Lung (tissue), 12 donors: ENCODE measurements around the gene C2orf42. TPM values are rescaled to one million over a fixed set of nuclear protein-coding genes. Genes with fewer than 3 reads are reported as not detected.
"Not testable (repeated sequence)": the region's sequence is repeated elsewhere in the genome, so short reads cannot be mapped to it uniquely, and the experiment has no call there.

ENCODE experiments used
- ATAC-seq: fragments of 200-7000 bp; cut with Tn5 transposase; one replicate; pipeline ENCODE4 v1.9.1; 2020; ENCODE audit warnings: moderate number of reproducible peaks; ENCODE audit not compliant: insufficient read depth, low FRiP score
- DNase-seq, 3 donors: peaks; one replicate each; pipeline ENCODE4 v3.0.0-alpha.2; 2013 to 2017
- H3K27ac ChIP-seq, 2 donors: one replicate each; pipeline ENCODE4 v1.5.1; 2013; ENCODE audit warnings: mild to moderate bottlenecking in 2 of 2, moderate library complexity in 2 of 2, control low read depth in 1 of 2, inconsistent platforms in 1 of 2, low read depth in 1 of 2, low read length in 1 of 2
- H3K27me3 ChIP-seq, 3 donors: one replicate each; pipeline ENCODE4 v1.5.1; 2013; ENCODE audit warnings: low read length in 2 of 3; ENCODE audit not compliant: control insufficient read depth in 3 of 3, insufficient read depth in 3 of 3
- H3K36me3 ChIP-seq, 4 donors: one replicate each; pipeline ENCODE4 v1.5.1; 2013; ENCODE audit warnings: low read length in 4 of 4, mild to moderate bottlenecking in 1 of 4, moderate library complexity in 1 of 4; ENCODE audit not compliant: control insufficient read depth in 4 of 4, insufficient read depth in 4 of 4
- H3K4me1 ChIP-seq, 5 donors: one replicate each; pipeline ENCODE4 v1.5.1; 2013; ENCODE audit warnings: low read length in 5 of 5, mild to moderate bottlenecking in 2 of 5, moderate library complexity in 1 of 5; ENCODE audit not compliant: control insufficient read depth in 5 of 5, insufficient read depth in 5 of 5
- H3K4me3 ChIP-seq: one replicate; pipeline ENCODE4 v1.5.1; 2013; ENCODE audit warnings: mild to moderate bottlenecking, control low read depth, moderate library complexity
- H3K9ac ChIP-seq, 2 donors: one replicate each; pipeline ENCODE4 v1.5.1; 2013; ENCODE audit warnings: low read length in 2 of 2, control low read depth in 1 of 2; ENCODE audit not compliant: insufficient read depth in 1 of 2
- H3K9me3 ChIP-seq, 4 donors: one replicate each; pipeline ENCODE4 v1.5.1; 2013; ENCODE audit warnings: low read length in 3 of 4, mild to moderate bottlenecking in 1 of 4, moderate library complexity in 1 of 4; ENCODE audit not compliant: control insufficient read depth in 4 of 4, insufficient read depth in 3 of 4
- CTCF ChIP-seq: IDR thresholded peaks from 2 replicates; pipeline ENCODE4 v1.5.1; 2012; ENCODE audit warnings: mild to moderate bottlenecking; ENCODE audit errors: control extremely low read depth, extremely low read depth
- WGBS, 2 donors: extraction: QIAGEN DNeasy Blood & Tissue Kit; methylation state at CpG; one replicate each; pipeline ENCODE4 v1.1.7; 2013; 5-methylcytosine and 5-hydroxymethylcytosine counted together
- polyA plus RNA-seq, 2 donors: library from polyadenylated mRNA; stranded (reverse); fragments of 200-250 nt; gene quantifications; one replicate each; pipeline ENCODE4 v1.2.1, GENCODE V29; 2013
- total RNA-seq, 2 donors: library from RNA; depleted of rRNA in 1 of 2; stranded (reverse); fragments of >200 nt in 1 of 2; gene quantifications; one replicate each; pipeline ENCODE4 v1.2.1, GENCODE V29; 2014 to 2021
- donor health status: control.
- donor health status: control.
- donor health status: Bipolar disorder and iron deficiency.
- donor health status: healthy.
- donor health status: DM: yes; HTN: yes; CAD: no.

Gene C2orf42
- total and polyA plus RNA-seq, 4 donors, result 4.3 to 15.0 (median 9.3) TPM

GRCh38 chr2:70133491-70134322 lies 57.1 kb downstream of the C2orf42 start:
- Histone ChIP-seq H3K27me3 (no peaks in the 10 kb centered on the region), H3K36me3 (no peaks in the 10 kb centered on the region), H3K9me3 (no peaks in the 10 kb centered on the region), H3K4me1 (peaks cover 6 to 31% (median 11%) of the 10 kb centered on the region in 5 donors), H3K9ac (peak overlapping the region in 1 of 2 donors; percentile 95), H3K27ac (peak overlapping the region; percentile 69 to 86), H3K4me3 (no peak overlapping the region)
- no peak for TF ChIP-seq CTCF
- DNase-seq (peak in 1 of 3 donors; percentile 53), ATAC-seq (no peak)
- WGBS, 2 donors, result 41 to 58% methylated on average over 10 of the region's 10 CpGs

- TF ChIP-seq CTCF, result no peak
- H3K36me3 ChIP-seq, result no peaks in the 10 kb centered on the region
- H3K9ac ChIP-seq, result peak overlapping the region in 1 of 2 donors; percentile 95
- no peak for ATAC-seq
- no peaks in the 10 kb centered on the region for H3K27me3 ChIP-seq
- no peak for DNase-seq
- H3K4me3 ChIP-seq, result no peak overlapping the region
- no peaks in the 10 kb centered on the region for H3K9me3 ChIP-seq
- whole genome bisulfite sequencing, 2 donors, result 81 to 85% methylated on average over 1 of the region's 1 CpG
- H3K27ac ChIP-seq, result peak overlapping the region; percentile 86 to 99
- H3K4me1 ChIP-seq, result peaks cover 8 to 34% (median 11%) of the 10 kb centered on the region in 5 donors
Observed at GRCh38 chr2:70133127-70133452, 57.7 kb downstream of the C2orf42 start.

GRCh38 chr2:70132244-70133126 lies 58.3 kb downstream of the C2orf42 start:
- Histone ChIP-seq H3K9ac (peak overlapping the region in 1 of 2 donors; percentile 95), H3K27me3 (no peaks in the 10 kb centered on the region), H3K9me3 (no peaks in the 10 kb centered on the region), H3K36me3 (no peaks in the 10 kb centered on the region), H3K4me3 (no peak overlapping the region), H3K27ac (peak overlapping the region; percentile 86 to 99), H3K4me1 (peaks cover 8 to 39% (median 11%) of the 10 kb centered on the region in 5 donors)
- no peak for TF ChIP-seq CTCF
- peak; percentile 41 to 83 (median 80) for DNase-seq
- 4 to 7% methylated on average over 8 of the region's 8 CpGs for WGBS, 2 donors
- peak; percentile 45 for ATAC-seq

GRCh38 chr2:70131344-70132143 lies 59.3 kb downstream of the C2orf42 start:
- not testable (repeated sequence) for DNase-seq, H3K4me3 ChIP-seq

More at GRCh38 chr2:70131344-70132143, 59.3 kb downstream of the C2orf42 start:
- Histone ChIP-seq H3K9ac (peak overlapping the region in 1 of 2 donors; percentile 95), H3K4me1 (peaks cover 8 to 39% (median 11%) of the 10 kb centered on the region in 5 donors), H3K27ac (peak overlapping the region; percentile 63 to 86)
- H3K27me3 ChIP-seq, ATAC-seq, H3K9me3 ChIP-seq, H3K36me3 ChIP-seq: not testable (repeated sequence)
- WGBS, 2 donors, result 78 to 85% methylated on average over 17 of the region's 17 CpGs
